GM12878 (cell line): ENCODE measurements around the gene KCNC1.

ENCODE experiments used
- CEBPB ChIP-seq, 2 experiments: fragments of 150-350 bp in 1 of 2; IDR thresholded peaks; 2 replicates each; pipeline ENCODE4 v1.6.1; 2012 to 2014; ENCODE audit warnings: low read depth in 2 of 2, low read length in 2 of 2, borderline replicate concordance in 1 of 2, inconsistent platforms in 1 of 2
- CTCF ChIP-seq, 3 experiments: IDR thresholded peaks in 2 of 3; conservative IDR thresholded peaks in 1 of 3; 2 replicates each; pipeline ENCODE4 v1.5.1; 2011; ENCODE audit warnings: low read depth in 3 of 3, low read length in 3 of 3, mild to moderate bottlenecking in 3 of 3, control low read depth in 2 of 3, moderate library complexity in 2 of 3, inconsistent platforms in 1 of 3, mixed read lengths in 1 of 3; ENCODE audit not compliant: control insufficient read depth in 2 of 3, insufficient read depth in 1 of 3; ENCODE audit errors: extremely low read depth in 1 of 3
- JUND ChIP-seq: IDR thresholded peaks from 2 replicates; pipeline ENCODE4 v1.6.1; 2012; ENCODE audit warnings: low read depth, mild to moderate bottlenecking, low read length, improper control_type of control experiment, moderate library complexity
- POLR2AphosphoS5 ChIP-seq: IDR thresholded peaks from 2 replicates; pipeline ENCODE4 v1.6.1; 2011; ENCODE audit warnings: mild to moderate bottlenecking, low read length, inconsistent platforms
- SPI1 ChIP-seq: IDR thresholded peaks from 2 replicates; pipeline ENCODE4 v1.6.1; 2011; ENCODE audit warnings: low read depth, mild to moderate bottlenecking, low read length, moderate library complexity, borderline replicate concordance; ENCODE audit not compliant: insufficient read depth
- SREBF2 ChIP-seq: IDR thresholded peaks from 2 replicates; pipeline ENCODE4 v1.6.1; 2012; ENCODE audit warnings: mild to moderate bottlenecking, low read length
- ZBED1 ChIP-seq: IDR thresholded peaks from 2 replicates; pipeline ENCODE4 v1.6.1; 2016; ENCODE audit warnings: borderline replicate concordance

- no peak for TF ChIP-seq CTCF (IDR thresholded peaks at IDR 0.05 in 2 of 3, conservative IDR thresholded peaks at IDR 0.05 in 1 of 3; ENCODE audit: control insufficient read depth in 2 of 3, extremely low read depth in 1 of 3, insufficient read depth in 1 of 3, low read depth in 3 of 3, low read length in 3 of 3)
- no peak for TF ChIP-seq SREBF2
- TF ChIP-seq POLR2AphosphoS5 = no peak
- TF ChIP-seq SPI1 = no peak
- no peak for TF ChIP-seq ZBED1
- no peak for TF ChIP-seq JUND
- TF ChIP-seq CEBPB (IDR thresholded peaks at IDR 0.05; ENCODE audit: borderline replicate concordance in 1 of 2, low read depth in 2 of 2, low read length in 2 of 2) = no peak
Measured at GRCh38 chr11:17781626-17782025, 47.0 kb downstream of the KCNC1 start.
